GM21526 (cell line): ENCODE results near the gene PRLH.
"Not testable (repeated sequence)": the region's sequence is repeated elsewhere in the genome, so short reads cannot be mapped to it uniquely, and the experiment has no call there.

Experiments
- ATAC-seq: cut with Tn5 transposase; IDR thresholded peaks from one replicate; pipeline ENCODE4 v1.9.1; 2021; ENCODE audit warnings: moderate library complexity; ENCODE audit not compliant: unreplicated experiment, low FRiP score

PRLH gene

DNA sequence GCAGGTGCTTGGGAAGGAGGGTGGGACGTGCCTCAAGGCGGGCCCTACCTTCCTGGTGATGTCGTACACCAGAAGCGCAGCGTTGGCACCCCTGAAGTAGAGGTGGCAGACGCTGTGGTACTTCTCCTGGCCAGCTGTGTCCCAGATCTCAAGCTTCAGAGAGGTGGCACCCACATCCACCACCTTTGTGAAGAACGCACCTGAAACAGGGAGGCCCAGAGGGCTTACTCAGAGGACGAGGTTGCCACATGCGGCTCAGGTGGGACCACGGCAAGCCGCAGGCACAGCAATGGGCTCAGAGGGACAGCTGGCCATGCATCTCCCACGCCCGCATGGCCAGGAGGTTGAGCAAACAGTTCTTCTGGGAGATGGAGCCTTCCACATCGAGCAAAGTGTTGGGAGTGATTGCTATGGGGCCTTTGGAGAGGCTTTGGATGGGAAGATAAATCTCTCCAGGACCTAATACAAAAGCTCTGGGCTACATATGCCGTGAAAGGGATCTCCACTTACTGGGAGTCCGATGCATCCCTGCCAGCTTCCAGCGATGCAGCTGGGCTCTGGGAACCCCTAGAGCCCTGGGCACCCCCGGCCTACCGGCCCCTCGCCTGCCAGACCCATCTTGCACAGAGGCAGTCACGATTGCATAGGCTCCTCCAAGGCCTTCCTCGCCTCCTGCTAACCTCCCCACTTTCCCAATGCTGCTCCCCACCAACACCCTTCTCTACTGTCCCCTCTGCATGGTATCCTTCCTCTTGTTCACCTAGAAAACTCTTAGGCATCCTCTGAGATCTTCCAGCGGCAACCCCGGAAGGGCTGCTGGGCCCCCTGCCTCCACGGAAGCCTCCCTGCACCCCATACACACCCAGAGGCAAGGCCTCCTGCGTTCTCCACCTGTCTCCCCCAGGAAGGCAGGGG is 11.8 kb downstream of the PRLH start:
- no peak for ATAC-seq

DNA sequence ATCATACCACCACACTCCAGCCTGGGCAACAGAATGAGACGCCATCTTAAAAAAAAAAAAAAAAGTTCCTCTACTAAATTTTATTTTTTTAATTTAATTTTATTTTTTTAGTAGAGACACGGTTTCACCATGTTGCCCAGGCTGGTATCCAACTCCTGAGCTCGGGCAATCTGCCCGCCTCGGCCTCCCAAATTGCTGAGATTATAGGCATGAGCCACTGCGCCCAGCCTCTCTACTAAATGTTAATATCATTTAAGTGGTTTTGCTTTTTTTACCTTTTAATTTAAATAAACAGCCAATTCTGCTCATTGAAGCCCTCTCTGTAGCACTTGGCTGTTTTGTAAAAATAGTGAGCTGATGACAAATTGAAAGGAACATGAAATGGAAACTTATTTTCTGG is 15.0 kb downstream of the PRLH start:
- no peak for ATAC-seq

DNA sequence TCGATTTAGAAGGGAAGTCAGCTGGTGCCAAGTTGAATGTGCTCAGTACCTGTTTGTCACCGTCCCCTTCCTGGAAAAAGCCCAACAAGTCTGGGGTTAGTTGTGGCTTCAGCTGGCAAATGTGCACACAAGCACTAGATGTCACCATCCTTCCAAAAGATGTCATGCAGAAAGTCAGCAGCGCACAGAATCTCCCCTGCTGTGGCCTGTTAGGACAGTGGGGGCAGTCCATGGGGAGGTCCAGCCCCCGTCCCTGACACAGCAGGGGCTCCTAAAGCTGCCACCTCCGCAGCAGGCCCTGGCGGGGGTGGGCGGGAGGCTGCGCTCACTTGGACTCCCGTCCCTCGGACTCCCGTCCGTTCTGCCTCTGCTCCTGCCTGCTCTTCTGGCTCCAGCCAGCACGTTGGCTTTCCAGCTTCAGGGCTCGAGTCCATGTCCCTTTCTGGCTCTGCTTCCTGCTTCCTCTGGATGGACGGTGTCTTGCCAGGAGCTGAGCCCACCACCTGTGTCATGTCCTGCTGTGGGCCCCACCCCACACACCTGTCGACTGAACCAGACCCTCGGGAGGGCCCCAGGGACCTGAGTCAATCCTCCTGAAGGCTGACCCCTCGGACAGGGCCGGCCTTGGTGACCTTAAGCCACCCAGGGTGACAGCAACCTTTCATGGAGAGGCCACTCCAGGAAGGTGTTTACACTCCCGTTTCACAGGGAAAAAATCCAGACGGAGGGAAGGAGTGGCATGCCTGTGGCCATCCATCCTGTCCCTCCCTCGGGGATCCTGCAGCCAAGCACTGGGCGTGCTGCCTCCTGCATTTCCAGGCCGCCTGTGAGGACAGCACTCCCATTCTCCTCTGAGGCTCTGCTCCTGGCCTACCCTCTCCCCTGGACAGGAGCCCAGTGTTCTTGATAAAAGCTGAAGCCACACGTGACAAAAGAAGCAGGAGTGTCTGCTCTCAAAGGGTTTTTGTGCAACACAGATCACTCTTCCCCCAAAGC is 15.7 kb downstream of the PRLH start:
- no peak for ATAC-seq

DNA sequence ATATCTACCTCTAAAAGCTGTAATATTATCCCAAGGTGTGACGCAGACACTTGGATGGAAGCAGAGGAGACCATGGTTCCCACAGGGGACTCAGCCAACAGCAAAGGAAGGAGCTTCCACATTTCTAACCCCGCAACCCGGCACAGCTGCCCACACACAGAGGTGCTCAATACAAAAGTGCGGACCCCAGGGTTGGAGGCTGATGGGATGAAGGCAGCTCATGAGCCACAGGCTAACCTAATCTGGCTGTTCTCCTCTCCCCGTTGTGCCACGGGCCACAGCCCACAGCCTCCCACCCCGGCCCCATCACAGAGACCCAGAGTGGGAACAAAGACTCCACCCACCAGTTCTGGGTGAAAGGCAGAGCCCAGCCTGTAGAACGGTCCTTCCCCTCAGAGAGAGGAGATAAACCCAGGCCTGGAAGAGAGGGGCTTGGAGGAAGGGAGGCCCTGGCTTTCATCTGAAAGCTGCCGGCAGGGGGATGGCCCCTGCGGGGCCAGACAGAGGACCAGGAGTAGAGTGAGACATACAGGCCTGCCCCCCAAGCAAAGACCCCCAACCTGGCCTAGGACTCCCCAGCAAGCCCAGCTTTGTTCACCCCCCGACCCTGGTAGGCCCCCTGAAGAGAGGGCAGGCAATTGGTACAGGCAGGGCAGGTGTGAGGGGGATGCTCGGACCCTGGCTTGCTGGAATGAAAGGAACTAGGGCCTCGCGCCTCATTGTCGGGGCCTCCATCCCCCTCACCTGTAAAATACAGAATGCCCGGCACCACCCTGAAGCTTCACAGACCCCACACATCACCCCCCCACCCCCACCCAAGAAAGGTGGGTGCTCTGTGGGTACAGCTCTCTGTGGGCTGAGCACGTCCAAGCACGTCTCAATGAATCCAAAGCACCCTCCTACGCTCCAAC is 17.3 kb downstream of the PRLH start:
- no peak for ATAC-seq

- ATAC-seq: no peak
Measured at GRCh38 chr2:237585590-237586221, 19.3 kb downstream of the PRLH start.

DNA sequence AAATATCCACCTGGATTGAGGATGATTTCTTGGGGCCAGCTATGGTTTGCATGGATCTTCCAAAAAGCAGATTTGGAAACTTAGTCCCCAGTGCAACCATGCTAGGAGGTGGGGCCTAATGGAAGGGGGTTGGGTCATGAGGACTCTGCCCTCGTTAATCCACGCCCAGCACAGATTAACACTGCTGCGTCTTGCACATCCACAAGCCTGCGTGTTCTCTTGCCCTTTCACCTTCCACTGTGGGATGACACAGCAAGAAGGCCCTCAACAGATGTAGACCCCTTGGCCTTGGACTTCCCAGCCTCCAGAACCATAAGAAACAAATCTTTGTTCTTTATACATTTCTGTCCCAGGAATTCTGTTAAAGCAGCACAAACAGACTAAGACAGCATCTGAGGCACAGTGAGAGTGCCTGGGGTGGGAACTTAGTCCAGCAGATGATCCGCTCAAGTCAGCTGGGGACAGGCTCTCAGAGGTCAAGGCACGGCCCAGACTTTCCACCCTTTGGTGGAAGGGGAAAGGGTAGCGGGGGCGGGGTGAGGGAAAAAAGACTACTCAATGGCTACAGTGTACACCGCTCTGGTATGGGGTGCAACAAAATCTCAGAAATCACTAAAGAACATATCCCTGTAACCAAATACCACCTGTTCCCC is 21.8 kb downstream of the PRLH start:
- no peak for ATAC-seq

DNA sequence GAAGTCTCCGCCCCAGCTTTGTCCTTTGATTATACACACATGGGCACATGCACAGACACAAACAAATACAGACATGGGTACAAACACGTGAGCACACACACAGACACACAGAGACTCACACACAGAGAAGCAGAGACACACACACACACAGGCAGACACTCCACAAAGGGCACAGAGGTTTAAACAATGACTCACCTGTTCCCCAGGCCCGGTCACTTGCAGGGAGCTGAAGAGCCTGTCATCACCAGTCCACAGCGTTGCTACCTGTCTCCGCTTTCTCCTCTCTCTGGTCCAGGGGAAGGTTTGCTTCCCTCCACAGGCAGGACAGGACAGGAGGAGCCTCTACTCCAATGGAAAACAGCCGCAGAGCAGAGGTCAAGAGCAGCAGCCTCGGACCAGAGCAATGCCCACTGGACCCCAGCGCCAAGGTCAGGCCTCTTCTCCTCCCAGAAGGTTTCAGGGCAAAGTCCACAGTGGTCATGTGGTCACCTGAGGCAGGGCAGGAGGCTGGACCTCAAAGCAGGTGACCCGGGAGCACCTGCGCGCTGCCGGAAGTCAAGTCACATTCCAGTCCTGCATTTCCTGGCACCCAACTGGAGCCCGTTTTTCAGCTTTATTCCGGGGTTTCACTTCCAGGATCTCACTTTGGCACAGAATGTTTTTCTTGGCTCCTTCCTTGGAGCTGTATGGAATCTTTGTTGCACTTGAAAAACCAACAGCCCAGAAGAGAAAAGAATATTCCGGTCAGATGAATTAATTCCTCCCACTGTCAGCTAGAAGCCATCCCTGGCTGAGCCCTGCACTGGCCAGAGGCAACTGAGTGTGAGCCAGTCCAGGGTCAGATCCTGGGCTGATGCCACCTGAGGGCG is 24.1 kb downstream of the PRLH start, which contains the start of gene RAB17:
TSS of gene RAB17 (minus strand) at position 463 of the 869 bp plus-strand sequence. CDS start 4,580 bp downstream, outside the sequence.
- no peak for ATAC-seq

DNA sequence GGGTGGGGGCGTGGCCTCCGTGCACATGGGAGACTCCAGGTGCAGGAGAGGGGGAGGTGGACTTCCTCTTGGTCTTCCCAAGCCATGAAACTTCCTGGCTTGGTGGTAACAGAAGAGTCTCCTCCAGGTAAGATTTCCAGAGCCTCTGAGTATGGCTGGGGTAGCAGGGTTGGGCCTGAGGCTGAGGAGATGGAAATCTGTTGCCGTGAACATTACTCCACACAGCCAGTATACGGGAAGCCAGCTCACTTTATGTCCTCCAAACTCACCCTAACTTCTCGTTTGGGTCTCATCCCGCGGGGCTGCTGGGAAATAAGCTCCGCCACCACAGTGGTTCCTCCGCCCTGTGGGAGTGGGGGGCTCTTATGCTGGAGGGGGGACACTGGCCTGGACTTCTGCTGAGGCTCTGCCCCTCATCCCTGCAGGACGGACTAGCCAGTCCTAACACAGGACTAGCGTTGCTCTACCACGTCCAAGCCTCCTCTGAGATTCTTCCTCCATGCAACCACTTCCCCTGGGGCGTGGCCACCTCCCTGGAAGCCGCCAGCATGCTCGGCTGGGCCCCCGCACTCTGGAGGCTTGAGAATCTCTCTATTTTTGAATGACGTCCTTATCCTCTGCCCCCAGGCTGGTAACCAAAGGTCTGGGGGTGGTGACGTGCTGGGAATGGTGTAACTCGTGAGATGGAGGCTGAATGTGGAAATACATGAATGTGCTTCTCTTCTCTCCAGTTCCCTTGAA is 24.9 kb downstream of the PRLH start:
- ATAC-seq: no peak

DNA sequence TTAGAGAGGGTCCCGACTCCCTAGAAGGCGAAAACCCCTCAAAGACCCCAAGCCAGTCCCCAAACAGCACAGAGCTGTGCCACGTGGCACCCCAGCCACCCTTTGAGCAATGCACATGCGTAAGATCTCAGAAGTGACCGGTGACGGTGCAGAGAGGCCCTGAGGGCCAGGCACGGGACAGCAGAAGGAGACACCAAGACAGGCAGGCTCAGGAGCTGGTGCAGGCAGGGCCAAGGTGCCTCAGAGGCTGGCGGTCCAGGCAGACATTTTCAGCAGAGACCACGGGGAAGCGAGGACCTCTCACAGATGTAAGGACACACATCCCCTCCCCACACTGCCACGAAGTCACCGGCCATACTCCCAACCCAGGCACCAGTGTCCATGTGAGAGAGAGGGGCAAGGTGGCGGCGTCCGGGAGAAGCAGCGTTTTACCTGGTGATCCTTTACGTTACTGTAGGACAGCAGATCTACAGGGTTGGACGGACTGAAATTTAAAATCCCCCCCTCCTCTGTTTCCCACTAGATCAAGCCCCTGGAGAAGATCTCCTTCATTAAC is 26.1 kb downstream of the PRLH start:
- ATAC-seq: no peak

DNA sequence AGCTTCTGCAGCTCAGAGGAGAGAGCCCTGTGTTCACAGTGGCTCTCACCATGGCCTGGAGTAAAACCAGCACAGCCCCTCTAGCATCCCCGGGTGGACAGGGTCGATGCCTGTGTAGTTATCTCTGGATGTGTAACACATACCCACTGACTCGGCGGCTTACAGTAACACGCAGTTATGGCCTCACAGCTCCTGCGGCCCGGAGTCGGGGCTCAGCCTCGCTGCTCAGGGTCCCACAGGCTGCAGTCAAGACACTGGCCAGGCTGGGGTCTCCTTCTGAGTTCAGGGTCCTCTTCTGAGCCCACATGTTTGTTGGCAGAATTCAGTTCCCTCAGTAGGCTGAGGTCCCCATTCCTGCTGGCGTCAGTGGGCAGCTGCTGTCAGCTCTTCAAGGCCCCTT is 26.7 kb downstream of the PRLH start:
- no peak for ATAC-seq

GRCh38 chr2:237593596-237594320 is 27.4 kb downstream of the PRLH start:
- ATAC-seq: no peak

GRCh38 chr2:237594514-237594871 is 28.1 kb downstream of the PRLH start:
- ATAC-seq: no peak

GRCh38 chr2:237595829-237596519 is 29.6 kb downstream of the PRLH start:
- not testable (repeated sequence) for ATAC-seq

DNA sequence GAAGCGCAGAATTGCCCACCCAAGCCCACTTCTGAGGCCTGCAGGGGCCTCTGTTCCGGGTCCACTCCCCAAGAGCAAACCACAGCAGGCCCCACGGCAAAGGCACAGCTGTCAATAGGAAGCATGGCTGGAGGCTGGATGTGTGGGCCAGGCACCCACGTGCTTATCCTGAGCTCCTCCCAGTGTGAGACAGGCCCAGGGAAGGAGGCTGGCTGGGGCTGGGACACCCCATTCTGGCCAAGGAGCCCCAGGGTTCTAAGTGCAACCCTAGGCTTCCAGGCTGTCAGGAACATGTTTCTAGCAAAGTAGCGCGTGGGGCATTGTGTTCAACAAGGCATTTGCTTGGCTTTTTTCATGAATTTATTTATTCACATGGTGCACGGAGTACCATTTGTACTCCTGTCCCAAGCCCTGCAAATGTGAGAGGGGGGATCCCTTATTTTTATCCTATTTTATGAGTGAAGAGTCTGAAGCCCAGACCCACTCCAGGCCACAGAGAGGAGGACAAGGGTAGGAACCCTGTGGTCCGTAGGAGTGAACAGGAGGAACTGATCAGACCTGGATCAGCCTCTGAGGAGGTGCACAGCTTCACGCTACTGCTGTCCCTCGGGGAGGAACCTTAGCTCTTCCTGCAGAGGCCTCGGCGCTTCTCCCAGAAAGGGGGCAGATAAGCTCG is 30.3 kb downstream of the PRLH start:
- no peak for ATAC-seq
